ENCODE results near the gene CPSF7. TPM values are rescaled to one million over a fixed set of nuclear protein-coding genes. Genes with fewer than 3 reads are reported as not detected.
A peak's percentile ranks its signal among the peaks of the same experiment; 100 is the strongest.

CPSF7 gene
- total RNA-seq, 1 donor from 2014 or later: 80.0 TPM

GRCh38 chr11:61364012-61364675 is 65.6 kb downstream of the CPSF7 start:
- H3K27me3 Mint-ChIP-seq (ENCODE audit: unreplicated experiment): no peaks in the 10 kb centered on the region

DNA sequence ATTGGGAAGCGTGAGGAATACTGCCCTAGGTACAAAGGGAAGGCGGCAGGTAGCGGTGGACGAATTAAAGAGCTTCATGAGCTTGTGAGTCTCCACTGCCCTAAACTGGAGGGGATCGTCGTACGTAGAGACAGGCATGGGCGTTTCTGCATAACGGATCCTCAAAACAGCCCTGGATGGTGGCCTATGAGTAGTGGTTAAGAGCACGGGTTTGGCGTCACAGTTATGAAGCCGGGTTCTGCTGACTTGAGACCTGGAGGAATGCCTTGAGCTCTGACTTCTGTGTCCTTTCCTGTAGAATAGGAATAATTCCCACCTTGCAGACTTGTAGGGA is 67.3 kb downstream of the CPSF7 start:
- Mint-ChIP-seq H3K27ac (ENCODE audit: unreplicated experiment) (peak overlapping the region; percentile 97), H3K4me1 (ENCODE audit: unreplicated experiment) (peaks cover 36% of the 10 kb centered on the region), H3K36me3 (ENCODE audit: unreplicated experiment) (peaks cover 8% of the 10 kb centered on the region), H3K27me3 (ENCODE audit: unreplicated experiment) (no peaks in the 10 kb centered on the region), H3K9me3 (ENCODE audit: unreplicated experiment) (no peaks in the 10 kb centered on the region), H3K4me3 (ENCODE audit: unreplicated experiment) (peak overlapping the region; percentile 98)
- DNase-seq (ENCODE audit: extremely low spot score, unreplicated experiment): no peak
- TF ChIP-seq, protein P1, sequence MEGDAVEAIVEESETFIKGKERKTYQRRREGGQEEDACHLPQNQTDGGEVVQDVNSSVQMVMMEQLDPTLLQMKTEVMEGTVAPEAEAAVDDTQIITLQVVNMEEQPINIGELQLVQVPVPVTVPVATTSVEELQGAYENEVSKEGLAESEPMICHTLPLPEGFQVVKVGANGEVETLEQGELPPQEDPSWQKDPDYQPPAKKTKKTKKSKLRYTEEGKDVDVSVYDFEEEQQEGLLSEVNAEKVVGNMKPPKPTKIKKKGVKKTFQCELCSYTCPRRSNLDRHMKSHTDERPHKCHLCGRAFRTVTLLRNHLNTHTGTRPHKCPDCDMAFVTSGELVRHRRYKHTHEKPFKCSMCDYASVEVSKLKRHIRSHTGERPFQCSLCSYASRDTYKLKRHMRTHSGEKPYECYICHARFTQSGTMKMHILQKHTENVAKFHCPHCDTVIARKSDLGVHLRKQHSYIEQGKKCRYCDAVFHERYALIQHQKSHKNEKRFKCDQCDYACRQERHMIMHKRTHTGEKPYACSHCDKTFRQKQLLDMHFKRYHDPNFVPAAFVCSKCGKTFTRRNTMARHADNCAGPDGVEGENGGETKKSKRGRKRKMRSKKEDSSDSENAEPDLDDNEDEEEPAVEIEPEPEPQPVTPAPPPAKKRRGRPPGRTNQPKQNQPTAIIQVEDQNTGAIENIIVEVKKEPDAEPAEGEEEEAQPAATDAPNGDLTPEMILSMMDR (IDR thresholded peaks at IDR 0.05): no peak

More at GRCh38 chr11:61364012-61364675, 65.6 kb downstream of the CPSF7 start:
- Mint-ChIP-seq H3K4me3 (ENCODE audit: unreplicated experiment) (no peak overlapping the region), H3K27ac (ENCODE audit: unreplicated experiment) (no peak overlapping the region), H3K4me1 (ENCODE audit: unreplicated experiment) (peaks cover 36% of the 10 kb centered on the region), H3K9me3 (ENCODE audit: unreplicated experiment) (no peaks in the 10 kb centered on the region), H3K36me3 (ENCODE audit: unreplicated experiment) (peaks cover 16% of the 10 kb centered on the region)
- no peak for DNase-seq (ENCODE audit: extremely low spot score, unreplicated experiment)
- TF ChIP-seq, protein P1 (IDR thresholded peaks at IDR 0.05): no peak

GRCh38 chr11:61361741-61362541 is 67.8 kb downstream of the CPSF7 start, which contains the start of the genes CYB561A3 and TMEM138:
Gene CYB561A3, minus strand, starts transcription at chr11:61361882. Its CDS starts 5,169 bp downstream, at chr11:61356713.
Gene TMEM138, plus strand, starts transcription at chr11:61362374. Its CDS starts 2,017 bp downstream, at chr11:61364391.
- Mint-ChIP-seq H3K4me3 (ENCODE audit: unreplicated experiment) (peak within 1 kb of the TSS; percentile 98), H3K9me3 (ENCODE audit: unreplicated experiment) (no peaks in the 10 kb centered on the region), H3K4me1 (ENCODE audit: unreplicated experiment) (peaks cover 36% of the 10 kb centered on the region), H3K27ac (ENCODE audit: unreplicated experiment) (peak within 1 kb of the TSS; percentile 97), H3K36me3 (ENCODE audit: unreplicated experiment) (peaks cover 2% of the 10 kb centered on the region), H3K27me3 (ENCODE audit: unreplicated experiment) (no peaks in the 10 kb centered on the region)
- TF ChIP-seq, protein P1 (IDR thresholded peaks at IDR 0.05): no peak
- DNase-seq (ENCODE audit: extremely low spot score, unreplicated experiment): peak; percentile 96

DNA sequence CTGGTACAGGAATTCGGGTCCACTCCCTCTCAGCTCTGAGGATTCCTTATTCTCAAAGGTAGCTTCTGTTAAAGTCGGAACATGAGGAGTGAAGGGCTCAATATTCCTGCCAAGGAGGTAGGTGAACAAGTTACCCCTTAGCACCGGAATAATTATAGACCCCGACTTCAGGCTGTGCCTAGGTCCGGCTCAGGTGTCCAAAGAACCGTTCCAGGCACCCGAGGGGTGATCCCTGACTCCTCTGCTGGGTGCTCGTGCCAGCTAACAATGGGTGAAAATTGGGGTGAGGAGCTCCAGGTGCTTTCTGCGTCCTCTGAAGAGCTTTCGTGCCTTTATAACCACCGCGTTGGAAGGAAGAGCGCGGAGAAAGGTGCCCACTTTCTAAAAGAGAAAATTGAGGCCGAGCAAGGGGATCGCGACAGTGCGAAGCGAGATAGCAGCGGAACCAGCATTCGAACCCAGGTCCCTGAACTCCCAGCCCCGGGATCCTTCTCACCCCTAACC is 68.5 kb downstream of the CPSF7 start:
- Mint-ChIP-seq H3K4me1 (ENCODE audit: unreplicated experiment) (peaks cover 31% of the 10 kb centered on the region), H3K27ac (ENCODE audit: unreplicated experiment) (peak overlapping the region; percentile 97), H3K9me3 (ENCODE audit: unreplicated experiment) (no peaks in the 10 kb centered on the region), H3K36me3 (ENCODE audit: unreplicated experiment) (peaks cover 4% of the 10 kb centered on the region), H3K27me3 (ENCODE audit: unreplicated experiment) (no peaks in the 10 kb centered on the region), H3K4me3 (ENCODE audit: unreplicated experiment) (peak overlapping the region; percentile 98)
- TF ChIP-seq, protein P1 (IDR thresholded peaks at IDR 0.05): no peak
- DNase-seq (ENCODE audit: extremely low spot score, unreplicated experiment): no peak

DNA sequence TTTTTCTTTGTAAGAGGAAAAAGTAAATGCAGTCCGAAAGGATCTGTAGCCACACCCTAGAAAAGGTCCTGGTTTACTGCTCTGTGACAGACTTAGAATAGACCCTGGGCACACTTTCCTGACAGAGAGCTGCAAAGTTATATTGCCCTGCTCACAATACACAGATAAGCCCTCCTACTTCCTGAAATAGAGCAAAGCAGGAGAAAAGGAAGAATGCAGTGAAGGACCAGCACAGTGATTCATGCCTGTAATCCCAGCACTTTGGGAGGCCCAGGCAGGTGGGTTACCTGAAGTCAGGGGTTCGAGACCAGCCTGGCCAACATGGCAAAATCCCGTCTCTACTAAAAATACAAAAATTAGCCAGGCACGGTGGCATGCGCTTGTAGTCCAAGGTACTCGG is 70.3 kb downstream of the CPSF7 start:
- Mint-ChIP-seq H3K4me1 (ENCODE audit: unreplicated experiment) (peaks cover 22% of the 10 kb centered on the region), H3K27ac (ENCODE audit: unreplicated experiment) (no peak overlapping the region), H3K4me3 (ENCODE audit: unreplicated experiment) (no peak overlapping the region), H3K27me3 (ENCODE audit: unreplicated experiment) (no peaks in the 10 kb centered on the region), H3K36me3 (ENCODE audit: unreplicated experiment) (peaks cover 2% of the 10 kb centered on the region), H3K9me3 (ENCODE audit: unreplicated experiment) (no peaks in the 10 kb centered on the region)
- no peak for DNase-seq (ENCODE audit: extremely low spot score, unreplicated experiment)
- TF ChIP-seq, protein P1 (IDR thresholded peaks at IDR 0.05): no peak

All from osteocyte (in vitro differentiated cells).